OCI-LY3 (cell line): ENCODE data around the gene DAND5.
A peak's percentile ranks its signal among the peaks of the same experiment; 100 is the strongest.

Source experiments
- H2AFZ ChIP-seq: fragments of 200-600, 300-600 bp; shearing (Covaris generic); 2 replicates; pipeline ENCODE4 v1.6.0; 2014; ENCODE audit warnings: antibody characterized with exemption, low read depth, low read length
- H3K27ac ChIP-seq: fragments of 200-600, 300-600 bp; sonication (generic); 2 replicates; pipeline ENCODE4 v1.5.1; 2014; ENCODE audit warnings: mild to moderate bottlenecking, low read length, moderate library complexity, mixed read lengths
- H3K27me3 ChIP-seq: fragments of 200-600, 300-600 bp; sonication (generic); 2 replicates; pipeline ENCODE4 v1.6.1; 2014; ENCODE audit warnings: low read depth, low read length, mixed read lengths
- H3K36me3 ChIP-seq: fragments of 200-600, 300-600 bp; sonication (generic); replicated peaks from 2 replicates; pipeline ENCODE3; 2014; ENCODE audit warnings: low read depth, low read length, mixed read lengths
- H3K4me1 ChIP-seq: fragments of 300-600, 200-600 bp; sonication (generic); 2 replicates; pipeline ENCODE4 v1.6.1; 2014; ENCODE audit warnings: low read length, mixed read lengths
- H3K4me2 ChIP-seq: fragments of 200-600, 300-600 bp; sonication (generic); 2 replicates; pipeline ENCODE4 v1.6.1; 2014; ENCODE audit warnings: low read length, mixed read lengths
- H3K4me3 ChIP-seq: fragments of 300-600, 200-600 bp; sonication (generic); 2 replicates; pipeline ENCODE4 v1.5.1; 2014; ENCODE audit warnings: antibody characterized with exemption, mild to moderate bottlenecking, low read length, moderate library complexity
- H3K79me2 ChIP-seq: fragments of 300-600, 200-600 bp; shearing (Covaris generic); 2 replicates; pipeline ENCODE4 v1.6.1; 2014; ENCODE audit warnings: mild to moderate bottlenecking, low read length, mixed read lengths
- H3K9ac ChIP-seq: fragments of 300-600, 200-600 bp; shearing (Covaris generic); 2 replicates; pipeline ENCODE4 v1.6.0; 2014; ENCODE audit warnings: mild to moderate bottlenecking, low read length, moderate library complexity
- H3K9me3 ChIP-seq: fragments of 200-600, 300-600 bp; shearing (Covaris generic); 2 replicates; pipeline ENCODE4 v1.6.1; 2014; ENCODE audit warnings: low read length, mixed read lengths; ENCODE audit not compliant: insufficient read depth
- H4K20me1 ChIP-seq: fragments of 200-600, 300-600 bp; sonication (generic); 2 replicates; pipeline ENCODE4 v1.6.1; 2016; ENCODE audit warnings: low read length, mixed read lengths; ENCODE audit not compliant: insufficient read depth
- EZH2phosphoT487 ChIP-seq: fragments of 200-600 bp; shearing (Covaris generic); IDR thresholded peaks from 2 replicates; pipeline ENCODE4 v1.6.1; 2018; ENCODE audit warnings: antibody characterized with exemption, mixed run types, low read depth
- TF ChIP-seq, protein P1 (sequence below): fragments of 200-600, 300-600 bp; sonication (generic); IDR thresholded peaks from 2 replicates; pipeline ENCODE4 v1.5.1; 2014; ENCODE audit warnings: antibody characterized with exemption, low read length, low read depth

DAND5 gene

DNA sequence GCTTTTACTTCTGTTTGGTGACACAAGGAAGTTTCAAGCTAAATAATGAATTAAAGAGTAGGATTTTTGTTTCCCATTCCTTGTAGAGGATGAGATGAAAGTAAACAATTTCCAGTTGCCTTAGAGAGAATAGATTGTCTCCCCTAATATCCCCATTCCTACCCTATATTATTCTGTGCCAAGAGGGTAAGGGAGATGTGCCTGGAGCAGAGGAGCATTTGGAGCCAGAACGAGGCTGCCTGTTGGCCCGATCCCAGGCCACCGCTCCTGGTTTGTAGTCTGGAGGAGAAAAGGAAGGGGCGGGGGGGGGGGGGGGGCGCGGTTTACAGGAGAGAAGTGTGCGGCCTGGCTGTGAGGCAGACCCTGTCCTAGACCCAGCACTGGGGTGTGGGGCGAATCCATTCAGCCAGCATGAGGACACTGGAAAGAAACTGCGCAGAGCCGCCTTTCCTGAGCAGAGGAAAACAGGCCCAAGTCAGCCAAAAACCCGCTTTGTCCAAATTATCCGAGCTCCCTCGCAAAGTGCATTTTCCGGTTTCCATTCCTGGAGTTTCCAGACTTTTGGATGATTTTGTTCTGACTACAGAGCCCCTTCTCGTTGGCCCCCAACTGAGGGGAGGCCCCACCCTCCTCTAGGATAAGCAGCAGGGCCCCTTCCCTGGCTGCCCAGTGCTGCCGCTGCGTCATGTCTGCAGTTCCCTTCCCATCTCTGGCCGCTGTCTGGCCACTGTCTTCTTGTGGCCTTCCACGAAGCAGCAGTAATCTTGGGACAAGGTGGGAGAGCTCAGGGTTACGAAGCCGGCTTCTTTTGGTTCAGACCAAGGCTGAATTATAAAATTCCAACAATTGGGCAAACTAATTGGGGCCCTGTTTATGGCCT lies 48.9 kb downstream of the DAND5 start:
- Histone ChIP-seq H3K4me2 (no peak overlapping the region), H3K9me3 (no peaks in the 10 kb centered on the region), H4K20me1 (no peaks in the 10 kb centered on the region), H3K4me1 (peaks cover 27% of the 10 kb centered on the region), H3K27ac (no peak overlapping the region), H3K27me3 (peaks cover 10% of the 10 kb centered on the region), H3K36me3 (no peaks in the 10 kb centered on the region), H2AFZ (no peak overlapping the region), H3K4me3 (no peak overlapping the region), H3K9ac (no peak overlapping the region), H3K79me2 (no peaks in the 10 kb centered on the region)
- TF ChIP-seq EZH2phosphoT487, result no peak
- TF ChIP-seq, protein P1, sequence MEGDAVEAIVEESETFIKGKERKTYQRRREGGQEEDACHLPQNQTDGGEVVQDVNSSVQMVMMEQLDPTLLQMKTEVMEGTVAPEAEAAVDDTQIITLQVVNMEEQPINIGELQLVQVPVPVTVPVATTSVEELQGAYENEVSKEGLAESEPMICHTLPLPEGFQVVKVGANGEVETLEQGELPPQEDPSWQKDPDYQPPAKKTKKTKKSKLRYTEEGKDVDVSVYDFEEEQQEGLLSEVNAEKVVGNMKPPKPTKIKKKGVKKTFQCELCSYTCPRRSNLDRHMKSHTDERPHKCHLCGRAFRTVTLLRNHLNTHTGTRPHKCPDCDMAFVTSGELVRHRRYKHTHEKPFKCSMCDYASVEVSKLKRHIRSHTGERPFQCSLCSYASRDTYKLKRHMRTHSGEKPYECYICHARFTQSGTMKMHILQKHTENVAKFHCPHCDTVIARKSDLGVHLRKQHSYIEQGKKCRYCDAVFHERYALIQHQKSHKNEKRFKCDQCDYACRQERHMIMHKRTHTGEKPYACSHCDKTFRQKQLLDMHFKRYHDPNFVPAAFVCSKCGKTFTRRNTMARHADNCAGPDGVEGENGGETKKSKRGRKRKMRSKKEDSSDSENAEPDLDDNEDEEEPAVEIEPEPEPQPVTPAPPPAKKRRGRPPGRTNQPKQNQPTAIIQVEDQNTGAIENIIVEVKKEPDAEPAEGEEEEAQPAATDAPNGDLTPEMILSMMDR, result no peak

DNA sequence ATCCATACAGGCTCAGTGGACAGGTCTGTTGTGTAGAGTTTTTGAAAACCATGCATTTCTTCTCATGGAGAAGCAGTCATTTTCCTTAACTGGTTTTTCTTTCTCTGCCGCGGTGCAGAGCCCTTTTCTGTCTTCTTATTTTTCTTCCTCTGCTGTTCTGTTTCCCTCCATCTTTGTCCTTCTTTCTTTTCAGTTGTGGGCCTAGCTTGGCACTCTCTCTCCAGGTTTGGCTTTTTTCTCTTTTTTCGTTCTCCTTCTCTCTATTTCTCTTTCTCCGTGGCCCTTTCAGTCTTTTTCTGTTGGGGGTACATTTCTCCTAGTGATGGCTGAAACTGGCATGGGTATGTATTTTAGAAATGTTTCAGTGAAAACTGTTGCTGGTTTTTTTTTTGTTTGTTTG lies 50.0 kb downstream of the DAND5 start:
- Histone ChIP-seq H3K36me3 (no peaks in the 10 kb centered on the region), H3K27me3 (peaks cover 10% of the 10 kb centered on the region), H2AFZ (no peak overlapping the region), H3K9ac (no peak overlapping the region), H3K9me3 (no peaks in the 10 kb centered on the region), H3K27ac (no peak overlapping the region), H3K79me2 (no peaks in the 10 kb centered on the region), H3K4me3 (no peak overlapping the region), H3K4me1 (peaks cover 30% of the 10 kb centered on the region), H4K20me1 (no peaks in the 10 kb centered on the region), H3K4me2 (no peak overlapping the region)
- TF ChIP-seq, protein P1, result no peak
- no peak for TF ChIP-seq EZH2phosphoT487

DNA sequence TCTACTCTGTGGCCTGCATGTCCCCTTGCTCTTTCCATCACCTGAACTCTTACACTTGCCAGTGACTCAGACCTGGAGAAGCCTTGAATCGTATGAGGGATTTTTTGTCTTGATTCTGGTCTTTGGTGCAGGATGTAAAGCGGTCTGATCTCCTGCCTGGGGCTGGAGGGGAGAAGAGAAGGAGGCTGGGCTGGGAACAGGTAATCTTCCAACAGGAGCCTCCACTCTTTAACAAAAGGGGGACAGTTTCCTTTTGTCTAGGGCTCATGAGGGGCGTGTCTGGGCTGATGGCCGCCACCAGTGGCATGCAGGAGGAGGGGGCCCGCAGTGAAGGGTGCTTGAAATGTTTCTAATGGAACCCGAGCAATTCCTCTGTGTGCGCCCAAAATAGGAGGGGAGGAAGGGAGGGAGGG lies 50.6 kb downstream of the DAND5 start:
- Histone ChIP-seq H3K9me3 (no peaks in the 10 kb centered on the region), H3K4me1 (peaks cover 30% of the 10 kb centered on the region), H2AFZ (no peak overlapping the region), H4K20me1 (no peaks in the 10 kb centered on the region), H3K9ac (no peak overlapping the region), H3K36me3 (no peaks in the 10 kb centered on the region), H3K27me3 (peaks cover 7% of the 10 kb centered on the region), H3K4me3 (no peak overlapping the region), H3K79me2 (no peaks in the 10 kb centered on the region), H3K4me2 (no peak overlapping the region), H3K27ac (no peak overlapping the region)
- TF ChIP-seq, protein P1, result no peak
- TF ChIP-seq EZH2phosphoT487, result no peak

DNA sequence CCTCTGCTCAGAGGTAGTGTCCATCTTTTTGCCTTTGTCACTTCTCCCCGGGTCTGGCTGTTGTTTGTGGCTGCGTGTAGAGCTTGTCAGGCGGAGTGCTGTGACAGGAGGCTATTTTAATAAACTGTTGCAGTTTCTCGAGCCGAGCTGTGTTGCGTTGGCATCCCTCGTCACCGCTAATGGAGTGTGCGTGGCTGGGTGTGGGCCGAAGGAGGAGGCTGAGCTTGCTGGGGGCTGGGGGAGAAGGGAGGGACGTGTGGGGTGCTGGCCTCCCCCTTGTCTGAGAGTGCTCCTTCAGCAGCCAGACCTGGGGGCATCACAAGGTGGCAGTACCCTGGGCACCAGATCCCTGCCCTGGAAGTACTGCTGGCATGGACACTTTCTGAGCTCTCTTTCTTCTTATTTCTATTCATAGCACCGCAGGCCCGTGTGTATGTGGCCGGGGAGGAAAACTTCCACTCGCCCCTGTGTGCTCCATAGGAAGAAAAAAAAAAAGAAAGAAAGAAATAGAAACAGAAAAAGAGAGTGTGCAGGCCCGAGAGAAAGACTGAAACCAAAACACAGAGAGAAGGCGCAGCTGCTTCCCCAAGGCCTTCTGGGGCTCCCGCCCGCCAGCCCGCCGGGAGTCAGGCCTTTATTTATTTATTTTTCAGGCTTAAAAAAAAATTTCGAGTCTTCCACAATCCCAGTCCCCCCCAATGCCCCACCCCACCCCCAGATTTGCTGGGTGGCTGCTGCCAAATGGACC lies 52.9 kb downstream of the DAND5 start:
- peaks cover 39% of the 10 kb centered on the region for H3K4me1 ChIP-seq
- peak overlapping the region; percentile 94 for H3K4me2 ChIP-seq
- peak overlapping the region; percentile 47 for H3K27ac ChIP-seq
- H3K27me3 ChIP-seq, result no peaks in the 10 kb centered on the region
- H2AFZ ChIP-seq, result peak overlapping the region; percentile 82
- no peaks in the 10 kb centered on the region for H3K9me3 ChIP-seq
- H3K9ac ChIP-seq, result peak overlapping the region; percentile 77
- no peaks in the 10 kb centered on the region for H4K20me1 ChIP-seq
- H3K79me2 ChIP-seq, result no peaks in the 10 kb centered on the region
- TF ChIP-seq EZH2phosphoT487, result no peak
- TF ChIP-seq, protein P1, result no peak
- no peaks in the 10 kb centered on the region for H3K36me3 ChIP-seq
- peak overlapping the region; percentile 82 for H3K4me3 ChIP-seq
